ENCODE results near the gene RSAD1.

- TF ChIP-seq POLR2A (IDR thresholded peaks at IDR 0.05) (no peak), CTCF (IDR thresholded peaks at IDR 0.05) (no peak), POLR2AphosphoS5 (IDR thresholded peaks at IDR 0.05; ENCODE audit: insufficient read depth in 1 of 2, low read depth in 1 of 2) (no peak)
Observed at GRCh38 chr17:50460831-50461526, 17.7 kb upstream of the RSAD1 start.

All from vagina (tissue), 2 donors.